HEK293 (cell line): ENCODE data around the gene BHLHE41.
A peak's percentile ranks its signal among the peaks of the same experiment; 100 is the strongest.

ENCODE experiments used
- REST ChIP-seq: fragments of 450-650 bp; formaldehyde crosslinking; IDR thresholded peaks from 2 replicates; pipeline ENCODE4 v1.5.1; 2016; ENCODE audit warnings: missing biosample characterization, missing genetic modification characterization
- SP2 ChIP-seq: fragments of 450-650 bp; formaldehyde crosslinking; IDR thresholded peaks from 2 replicates; pipeline ENCODE4 v1.5.1; 2016; ENCODE audit warnings: missing biosample characterization, missing genetic modification characterization
- ZNF133 ChIP-seq: fragments of 450-650 bp; formaldehyde crosslinking; IDR thresholded peaks from 2 replicates; pipeline ENCODE4 v1.5.1; 2016; ENCODE audit warnings: missing biosample characterization, missing genetic modification characterization
- ZNF146 ChIP-seq: fragments of 450-650 bp; formaldehyde crosslinking; IDR thresholded peaks from 2 replicates; pipeline ENCODE4 v1.5.1; 2016; ENCODE audit warnings: missing biosample characterization, missing genetic modification characterization
- ZNF19 ChIP-seq: fragments of 450-650 bp; formaldehyde crosslinking; IDR thresholded peaks from 2 replicates; pipeline ENCODE4; 2016; ENCODE audit warnings: missing biosample characterization, missing genetic modification characterization, low read depth
- ZNF391 ChIP-seq: fragments of 450-650 bp; formaldehyde crosslinking; IDR thresholded peaks from 2 replicates; pipeline ENCODE4 v1.5.1; 2016; ENCODE audit warnings: low read depth, missing biosample characterization, missing genetic modification characterization, borderline replicate concordance
- TF ChIP-seq, protein P1 (sequence below): fragments of 450-650 bp; formaldehyde crosslinking; IDR thresholded peaks from 2 replicates; pipeline ENCODE4 v1.5.0; 2017; ENCODE audit warnings: missing biosample characterization, missing genetic modification characterization, borderline replicate concordance
- TF ChIP-seq, protein P2 (sequence below): fragments of 450-650 bp; formaldehyde crosslinking; IDR thresholded peaks from 2 replicates; pipeline ENCODE4 v1.5.1; 2017; ENCODE audit warnings: missing biosample characterization, mild to moderate bottlenecking, missing genetic modification characterization, moderate library complexity
- TF ChIP-seq, protein P3 (sequence below): fragments of 450-650 bp; formaldehyde crosslinking; IDR thresholded peaks from 2 replicates; pipeline ENCODE4 v1.5.1; 2016; ENCODE audit warnings: missing biosample characterization, missing genetic modification characterization

GRCh38 chr12:26097046-26097878 lies 27.6 kb downstream of the BHLHE41 start:
- TF ChIP-seq ZNF133 (tag by site-specific recombination) (no peak), ZNF391 (tag by site-specific recombination) (no peak), SP2 (tag by site-specific recombination) (no peak), REST (tag by site-specific recombination) (no peak), ZNF19 (no peak), ZNF146 (tag by site-specific recombination) (no peak)
- TF ChIP-seq, protein P1, sequence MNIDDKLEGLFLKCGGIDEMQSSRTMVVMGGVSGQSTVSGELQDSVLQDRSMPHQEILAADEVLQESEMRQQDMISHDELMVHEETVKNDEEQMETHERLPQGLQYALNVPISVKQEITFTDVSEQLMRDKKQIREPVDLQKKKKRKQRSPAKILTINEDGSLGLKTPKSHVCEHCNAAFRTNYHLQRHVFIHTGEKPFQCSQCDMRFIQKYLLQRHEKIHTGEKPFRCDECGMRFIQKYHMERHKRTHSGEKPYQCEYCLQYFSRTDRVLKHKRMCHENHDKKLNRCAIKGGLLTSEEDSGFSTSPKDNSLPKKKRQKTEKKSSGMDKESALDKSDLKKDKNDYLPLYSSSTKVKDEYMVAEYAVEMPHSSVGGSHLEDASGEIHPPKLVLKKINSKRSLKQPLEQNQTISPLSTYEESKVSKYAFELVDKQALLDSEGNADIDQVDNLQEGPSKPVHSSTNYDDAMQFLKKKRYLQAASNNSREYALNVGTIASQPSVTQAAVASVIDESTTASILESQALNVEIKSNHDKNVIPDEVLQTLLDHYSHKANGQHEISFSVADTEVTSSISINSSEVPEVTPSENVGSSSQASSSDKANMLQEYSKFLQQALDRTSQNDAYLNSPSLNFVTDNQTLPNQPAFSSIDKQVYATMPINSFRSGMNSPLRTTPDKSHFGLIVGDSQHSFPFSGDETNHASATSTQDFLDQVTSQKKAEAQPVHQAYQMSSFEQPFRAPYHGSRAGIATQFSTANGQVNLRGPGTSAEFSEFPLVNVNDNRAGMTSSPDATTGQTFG (tag by site-specific recombination) = no peak
- TF ChIP-seq, protein P2, sequence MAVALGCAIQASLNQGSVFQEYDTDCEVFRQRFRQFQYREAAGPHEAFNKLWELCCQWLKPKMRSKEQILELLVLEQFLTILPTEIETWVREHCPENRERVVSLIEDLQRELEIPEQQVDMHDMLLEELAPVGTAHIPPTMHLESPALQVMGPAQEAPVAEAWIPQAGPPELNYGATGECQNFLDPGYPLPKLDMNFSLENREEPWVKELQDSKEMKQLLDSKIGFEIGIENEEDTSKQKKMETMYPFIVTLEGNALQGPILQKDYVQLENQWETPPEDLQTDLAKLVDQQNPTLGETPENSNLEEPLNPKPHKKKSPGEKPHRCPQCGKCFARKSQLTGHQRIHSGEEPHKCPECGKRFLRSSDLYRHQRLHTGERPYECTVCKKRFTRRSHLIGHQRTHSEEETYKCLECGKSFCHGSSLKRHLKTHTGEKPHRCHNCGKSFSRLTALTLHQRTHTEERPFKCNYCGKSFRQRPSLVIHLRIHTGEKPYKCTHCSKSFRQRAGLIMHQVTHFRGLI (tag by site-specific recombination) = no peak
- TF ChIP-seq, protein P3, sequence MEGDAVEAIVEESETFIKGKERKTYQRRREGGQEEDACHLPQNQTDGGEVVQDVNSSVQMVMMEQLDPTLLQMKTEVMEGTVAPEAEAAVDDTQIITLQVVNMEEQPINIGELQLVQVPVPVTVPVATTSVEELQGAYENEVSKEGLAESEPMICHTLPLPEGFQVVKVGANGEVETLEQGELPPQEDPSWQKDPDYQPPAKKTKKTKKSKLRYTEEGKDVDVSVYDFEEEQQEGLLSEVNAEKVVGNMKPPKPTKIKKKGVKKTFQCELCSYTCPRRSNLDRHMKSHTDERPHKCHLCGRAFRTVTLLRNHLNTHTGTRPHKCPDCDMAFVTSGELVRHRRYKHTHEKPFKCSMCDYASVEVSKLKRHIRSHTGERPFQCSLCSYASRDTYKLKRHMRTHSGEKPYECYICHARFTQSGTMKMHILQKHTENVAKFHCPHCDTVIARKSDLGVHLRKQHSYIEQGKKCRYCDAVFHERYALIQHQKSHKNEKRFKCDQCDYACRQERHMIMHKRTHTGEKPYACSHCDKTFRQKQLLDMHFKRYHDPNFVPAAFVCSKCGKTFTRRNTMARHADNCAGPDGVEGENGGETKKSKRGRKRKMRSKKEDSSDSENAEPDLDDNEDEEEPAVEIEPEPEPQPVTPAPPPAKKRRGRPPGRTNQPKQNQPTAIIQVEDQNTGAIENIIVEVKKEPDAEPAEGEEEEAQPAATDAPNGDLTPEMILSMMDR (tag by site-specific recombination) = peak; percentile 52; the same call in 1 of the 2 replicates
